Neuron (in vitro differentiated cells): ENCODE data around the gene CHGA.

Source experiments
- H2AFZ ChIP-seq: one replicate; pipeline ENCODE4 v1.6.1; 2013; ENCODE audit warnings: low read depth, mild to moderate bottlenecking, inconsistent platforms, low read length, moderate library complexity
- H3K27me3 ChIP-seq: one replicate; pipeline ENCODE4 v1.6.1; 2013; ENCODE audit warnings: low read length; ENCODE audit not compliant: insufficient read depth
- H3K36me3 ChIP-seq: one replicate; pipeline ENCODE4 v1.6.1; 2013; ENCODE audit warnings: low read length; ENCODE audit not compliant: insufficient read depth
- H3K4me1 ChIP-seq: one replicate; pipeline ENCODE4 v1.6.1; 2013; ENCODE audit warnings: low read length; ENCODE audit not compliant: insufficient read depth
- H3K4me3 ChIP-seq: 2 replicates; pipeline ENCODE4 v1.5.1; 2013; ENCODE audit warnings: mild to moderate bottlenecking, low read length, moderate library complexity
- H3K9me3 ChIP-seq: one replicate; pipeline ENCODE4 v1.6.1; 2013; ENCODE audit warnings: low read length

The CHGA gene

DNA sequence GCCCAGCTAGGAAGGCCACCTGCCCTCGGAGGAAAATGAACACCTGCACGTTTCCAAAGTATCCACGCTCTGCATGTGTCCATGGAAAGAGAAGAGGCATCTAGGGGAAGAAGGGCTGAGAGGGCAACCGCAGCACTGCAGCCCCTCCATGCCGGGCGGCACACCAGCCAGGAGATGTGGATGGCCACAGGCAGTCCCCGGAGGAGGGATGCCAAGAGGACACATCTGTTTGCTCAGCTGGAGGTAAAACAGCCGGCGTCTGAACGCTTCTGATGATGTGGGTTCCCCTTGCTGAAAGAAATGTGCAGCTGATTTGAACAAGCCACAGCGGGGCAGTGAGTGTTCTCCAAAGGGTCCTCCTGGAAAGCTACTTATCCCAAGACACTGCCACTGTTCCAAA is 34.0 kb downstream of the CHGA start:
- no peak overlapping the region for H2AFZ ChIP-seq
- peaks cover 3% of the 10 kb centered on the region for H3K36me3 ChIP-seq
- H3K4me1 ChIP-seq = peaks cover 9% of the 10 kb centered on the region
- no peaks in the 10 kb centered on the region for H3K9me3 ChIP-seq
- no peaks in the 10 kb centered on the region for H3K27me3 ChIP-seq
- H3K4me3 ChIP-seq = no peak overlapping the region

GRCh38 chr14:92958373-92959188 is 35.6 kb downstream of the CHGA start:
- Histone ChIP-seq H3K9me3 (no peaks in the 10 kb centered on the region), H2AFZ (no peak overlapping the region), H3K4me3 (no peak overlapping the region), H3K27me3 (no peaks in the 10 kb centered on the region), H3K4me1 (peaks cover 20% of the 10 kb centered on the region), H3K36me3 (peaks cover 3% of the 10 kb centered on the region)

DNA sequence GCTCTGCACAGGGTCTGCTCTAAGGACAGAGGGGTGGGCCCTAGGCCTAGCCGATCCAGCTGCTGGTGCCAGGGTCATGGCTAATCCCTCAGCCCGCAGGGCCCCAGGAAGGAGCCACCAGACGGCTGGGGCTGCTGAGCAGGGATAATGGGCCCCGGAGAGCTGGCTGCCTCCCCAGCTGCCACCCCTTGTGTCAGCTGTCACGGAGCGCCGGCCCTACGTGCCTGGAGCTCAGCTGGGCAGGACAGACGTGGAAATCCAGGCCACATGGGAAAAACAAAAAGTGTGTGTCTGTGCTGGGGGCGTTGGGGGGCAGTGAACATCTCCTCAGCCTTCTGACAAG is 36.2 kb downstream of the CHGA start:
- no peaks in the 10 kb centered on the region for H3K27me3 ChIP-seq
- no peaks in the 10 kb centered on the region for H3K9me3 ChIP-seq
- peaks cover 3% of the 10 kb centered on the region for H3K36me3 ChIP-seq
- no peak overlapping the region for H3K4me3 ChIP-seq
- peaks cover 23% of the 10 kb centered on the region for H3K4me1 ChIP-seq
- H2AFZ ChIP-seq = no peak overlapping the region

GRCh38 chr14:92959761-92960680 is 37.1 kb downstream of the CHGA start:
- peaks cover 23% of the 10 kb centered on the region for H3K4me1 ChIP-seq
- no peaks in the 10 kb centered on the region for H3K27me3 ChIP-seq
- H3K36me3 ChIP-seq = peaks cover 3% of the 10 kb centered on the region
- no peaks in the 10 kb centered on the region for H3K9me3 ChIP-seq
- no peak overlapping the region for H3K4me3 ChIP-seq
- H2AFZ ChIP-seq = no peak overlapping the region

- no peaks in the 10 kb centered on the region for H3K27me3 ChIP-seq
- H3K4me3 ChIP-seq = no peak overlapping the region
- peaks cover 3% of the 10 kb centered on the region for H3K36me3 ChIP-seq
- no peaks in the 10 kb centered on the region for H3K9me3 ChIP-seq
- H2AFZ ChIP-seq = no peak overlapping the region
- peaks cover 23% of the 10 kb centered on the region for H3K4me1 ChIP-seq
Observed at GRCh38 chr14:92960706-92961566, 38.0 kb downstream of the CHGA start.

GRCh38 chr14:92961567-92961855 is 38.6 kb downstream of the CHGA start:
- no peaks in the 10 kb centered on the region for H3K9me3 ChIP-seq
- no peak overlapping the region for H2AFZ ChIP-seq
- H3K36me3 ChIP-seq = peaks cover 3% of the 10 kb centered on the region
- H3K4me3 ChIP-seq = no peak overlapping the region
- peaks cover 23% of the 10 kb centered on the region for H3K4me1 ChIP-seq
- H3K27me3 ChIP-seq = no peaks in the 10 kb centered on the region

DNA sequence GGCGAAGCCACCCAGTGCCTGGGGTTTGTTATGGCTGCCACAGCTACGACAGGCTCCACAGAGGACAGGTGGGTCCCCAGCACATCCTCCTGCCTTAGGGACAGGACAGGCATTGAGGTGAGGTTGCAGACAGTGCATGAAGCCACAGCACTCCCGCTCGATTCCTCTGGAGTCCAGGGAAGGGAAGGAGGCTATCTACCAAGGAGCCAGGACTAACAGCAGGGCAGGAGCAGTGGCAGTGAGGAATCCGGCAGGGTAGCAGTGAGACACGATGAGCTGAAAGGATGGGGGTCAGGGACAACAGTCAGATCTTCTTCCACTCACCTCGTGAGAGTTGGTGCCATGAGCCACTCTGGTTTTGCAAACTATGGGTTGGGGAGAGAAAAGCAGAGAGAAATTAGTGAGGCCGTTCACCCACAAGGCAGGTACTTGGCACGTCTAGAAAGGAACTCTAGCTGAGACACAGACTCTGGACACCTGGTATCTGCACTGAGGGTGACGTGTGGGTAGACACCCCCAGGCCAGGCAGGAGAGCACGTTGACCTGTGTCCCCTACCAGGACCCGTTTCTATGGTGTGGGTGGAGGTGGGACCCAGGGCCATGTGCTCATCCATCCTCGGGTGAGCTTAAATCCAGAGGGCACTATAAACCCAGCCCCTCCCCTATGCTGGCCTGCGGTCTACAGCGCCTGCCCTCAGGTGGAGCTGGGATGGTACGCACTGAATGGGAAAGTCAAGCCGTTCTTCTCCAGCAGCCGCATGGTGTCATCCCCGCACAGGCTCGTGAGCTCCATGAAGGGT is 39.3 kb downstream of the CHGA start:
- H3K4me1 ChIP-seq = peaks cover 23% of the 10 kb centered on the region
- peaks cover 3% of the 10 kb centered on the region for H3K36me3 ChIP-seq
- H3K4me3 ChIP-seq = no peak overlapping the region
- H3K27me3 ChIP-seq = no peaks in the 10 kb centered on the region
- no peaks in the 10 kb centered on the region for H3K9me3 ChIP-seq
- H2AFZ ChIP-seq = no peak overlapping the region

GRCh38 chr14:92962831-92963095 is 39.8 kb downstream of the CHGA start:
- peaks cover 23% of the 10 kb centered on the region for H3K4me1 ChIP-seq
- H2AFZ ChIP-seq = no peak overlapping the region
- H3K4me3 ChIP-seq = no peak overlapping the region
- H3K36me3 ChIP-seq = no peaks in the 10 kb centered on the region
- H3K27me3 ChIP-seq = no peaks in the 10 kb centered on the region
- no peaks in the 10 kb centered on the region for H3K9me3 ChIP-seq

- Histone ChIP-seq H3K27me3 (no peaks in the 10 kb centered on the region), H2AFZ (no peak overlapping the region), H3K4me3 (no peak overlapping the region), H3K9me3 (no peaks in the 10 kb centered on the region), H3K4me1 (peaks cover 23% of the 10 kb centered on the region), H3K36me3 (no peaks in the 10 kb centered on the region)
Observed at GRCh38 chr14:92963301-92964123, 40.6 kb downstream of the CHGA start.

DNA sequence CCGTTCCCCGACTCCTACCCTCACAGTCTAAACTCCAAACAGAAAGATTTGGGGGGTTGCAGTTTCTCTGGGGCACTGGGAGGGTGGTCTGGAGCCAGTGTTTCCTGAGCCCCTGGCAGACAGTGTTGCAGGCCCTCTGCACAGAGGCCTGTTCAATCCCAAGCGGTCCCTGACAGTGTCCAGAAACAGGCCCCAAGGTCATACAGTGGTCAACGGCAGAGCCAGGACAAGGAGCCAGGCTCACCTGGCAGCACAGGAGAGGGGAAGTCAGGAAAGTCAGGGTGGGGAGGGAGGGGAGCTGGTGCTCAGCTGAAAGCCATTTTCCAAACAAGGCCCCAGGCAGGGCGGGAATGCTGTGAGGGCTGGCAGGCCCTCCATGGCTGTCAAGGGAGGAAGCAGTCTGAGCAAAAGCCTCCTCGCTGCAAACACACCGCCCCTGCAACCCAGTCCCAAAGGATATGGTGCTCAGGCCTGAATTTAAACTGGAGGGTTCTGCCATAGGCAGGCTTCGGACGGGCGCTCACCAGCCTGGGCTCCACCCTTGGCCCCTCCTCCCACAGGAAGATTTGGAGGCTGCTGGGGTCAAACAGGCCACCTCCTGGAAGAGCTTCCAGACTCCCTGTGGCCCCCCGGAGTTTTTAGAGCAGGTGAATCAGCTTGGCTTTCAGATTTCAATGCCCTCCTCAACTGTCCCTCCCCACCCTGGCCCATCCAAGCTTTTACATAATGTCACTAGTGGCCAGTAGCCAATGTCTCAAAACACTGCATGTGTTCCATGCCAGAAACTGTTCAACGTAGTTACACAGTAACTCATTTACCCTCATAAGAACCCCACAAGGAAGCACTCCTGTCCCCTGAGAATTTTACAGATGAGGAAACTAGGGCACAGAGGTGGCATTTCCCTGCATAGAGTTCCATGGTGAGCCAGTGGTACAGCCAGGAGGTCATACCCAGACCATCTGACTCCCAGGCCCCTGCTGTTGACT is 41.5 kb downstream of the CHGA start:
- Histone ChIP-seq H3K4me3 (no peak overlapping the region), H3K27me3 (no peaks in the 10 kb centered on the region), H2AFZ (no peak overlapping the region), H3K9me3 (no peaks in the 10 kb centered on the region), H3K4me1 (peaks cover 16% of the 10 kb centered on the region), H3K36me3 (no peaks in the 10 kb centered on the region)

- peaks cover 14% of the 10 kb centered on the region for H3K4me1 ChIP-seq
- H2AFZ ChIP-seq = no peak overlapping the region
- no peaks in the 10 kb centered on the region for H3K9me3 ChIP-seq
- no peaks in the 10 kb centered on the region for H3K36me3 ChIP-seq
- no peaks in the 10 kb centered on the region for H3K27me3 ChIP-seq
- no peak overlapping the region for H3K4me3 ChIP-seq
Observed at GRCh38 chr14:92965281-92965680, 42.3 kb downstream of the CHGA start.
